ENCODE results near the gene PRAMEF1.
"Not testable (repeated sequence)": the region's sequence is repeated elsewhere in the genome, so short reads cannot be mapped to it uniquely, and the experiment has no call there.

PRAMEF1 gene

GRCh38 chr1:12791097-12791496 lies at the start of gene PRAMEF1:
PRAMEF1 (plus strand) TSS chr1:12791397; CDS start chr1:12793228, 1,831 bp downstream.
- not testable (repeated sequence) for H3K27ac ChIP-seq (ENCODE audit: low read depth, low read length); H3K4me3 ChIP-seq (ENCODE audit: low read length); H3K27me3 ChIP-seq (ENCODE audit: control insufficient read depth, low read length); H3K4me2 ChIP-seq (ENCODE audit: low read length); H3K36me3 ChIP-seq (ENCODE audit: control insufficient read depth, low read length); H4K20me1 ChIP-seq (ENCODE audit: control insufficient read depth, insufficient read depth, low read depth, low read length); H3K4me1 ChIP-seq (ENCODE audit: control insufficient read depth, low read length); H3K9me3 ChIP-seq (ENCODE audit: control insufficient read depth, insufficient read depth, low read length); H3K79me2 ChIP-seq (ENCODE audit: control insufficient read depth, low read length); H3F3A ChIP-seq (ENCODE audit: control insufficient read depth, insufficient read depth); H3K9me2 ChIP-seq (replicated peaks; ENCODE audit: control insufficient read depth, low read length)

GRCh38 chr1:12741946-12742345 lies 49.3 kb upstream of the PRAMEF1 start:
- Histone ChIP-seq H3K9me2 (replicated peaks; ENCODE audit: control insufficient read depth, low read length) (no peaks in the 10 kb centered on the region), H4K20me1 (ENCODE audit: control insufficient read depth, insufficient read depth, low read depth, low read length) (no peaks in the 10 kb centered on the region), H3K4me1 (ENCODE audit: control insufficient read depth, low read length) (no peaks in the 10 kb centered on the region), H3K27me3 (ENCODE audit: control insufficient read depth, low read length) (peaks cover 3% of the 10 kb centered on the region; the same call in 1 of the 2 replicates), H3K4me2 (ENCODE audit: low read length) (no peak overlapping the region), H3K4me3 (ENCODE audit: low read length) (no peak overlapping the region), H3K79me2 (ENCODE audit: control insufficient read depth, low read length) (no peaks in the 10 kb centered on the region), H3F3A (ENCODE audit: control insufficient read depth, insufficient read depth) (no peaks in the 10 kb centered on the region), H3K27ac (ENCODE audit: low read depth, low read length) (no peak overlapping the region), H3K36me3 (ENCODE audit: control insufficient read depth, low read length) (no peaks in the 10 kb centered on the region), H3K9me3 (ENCODE audit: control insufficient read depth, insufficient read depth, low read length) (no peaks in the 10 kb centered on the region)
- TF ChIP-seq CTCF (IDR thresholded peaks at IDR 0.05; ENCODE audit: low read depth, low read length, poor library complexity, severe bottlenecking) (no peak), EZH2phosphoT487 (IDR thresholded peaks at IDR 0.05; ENCODE audit: borderline replicate concordance, low read length) (no peak)

GRCh38 chr1:12745126-12745991 lies 45.8 kb upstream of the PRAMEF1 start:
- Histone ChIP-seq H3K27me3 (ENCODE audit: control insufficient read depth, low read length) (no peaks in the 10 kb centered on the region), H3F3A (ENCODE audit: control insufficient read depth, insufficient read depth) (no peaks in the 10 kb centered on the region), H3K79me2 (ENCODE audit: control insufficient read depth, low read length) (no peaks in the 10 kb centered on the region), H3K4me1 (ENCODE audit: control insufficient read depth, low read length) (no peaks in the 10 kb centered on the region), H3K4me3 (ENCODE audit: low read length) (no peak overlapping the region), H3K27ac (ENCODE audit: low read depth, low read length) (no peak overlapping the region), H3K9me2 (replicated peaks; ENCODE audit: control insufficient read depth, low read length) (no peaks in the 10 kb centered on the region), H3K4me2 (ENCODE audit: low read length) (no peak overlapping the region), H3K9me3 (ENCODE audit: control insufficient read depth, insufficient read depth, low read length) (no peaks in the 10 kb centered on the region), H3K36me3 (ENCODE audit: control insufficient read depth, low read length) (no peaks in the 10 kb centered on the region), H4K20me1 (ENCODE audit: control insufficient read depth, insufficient read depth, low read depth, low read length) (no peaks in the 10 kb centered on the region)
- no peak for TF ChIP-seq EZH2phosphoT487 (IDR thresholded peaks at IDR 0.05; ENCODE audit: borderline replicate concordance, low read length)
- no peak for TF ChIP-seq CTCF (IDR thresholded peaks at IDR 0.05; ENCODE audit: low read depth, low read length, poor library complexity, severe bottlenecking)

GRCh38 chr1:12745992-12746323 lies 45.2 kb upstream of the PRAMEF1 start, which contains the start of gene CFAP107:
CFAP107 (plus strand) TSS chr1:12746200; CDS start chr1:12746431, 231 bp downstream.
- Histone ChIP-seq H4K20me1 (ENCODE audit: control insufficient read depth, insufficient read depth, low read depth, low read length) (no peaks in the 10 kb centered on the region), H3K79me2 (ENCODE audit: control insufficient read depth, low read length) (no peaks in the 10 kb centered on the region), H3K27me3 (ENCODE audit: control insufficient read depth, low read length) (no peaks in the 10 kb centered on the region), H3K4me1 (ENCODE audit: control insufficient read depth, low read length) (no peaks in the 10 kb centered on the region), H3K9me2 (replicated peaks; ENCODE audit: control insufficient read depth, low read length) (no peaks in the 10 kb centered on the region), H3K36me3 (ENCODE audit: control insufficient read depth, low read length) (no peaks in the 10 kb centered on the region), H3K9me3 (ENCODE audit: control insufficient read depth, insufficient read depth, low read length) (no peaks in the 10 kb centered on the region), H3K27ac (ENCODE audit: low read depth, low read length) (no peak within 1 kb of the TSS), H3K4me3 (ENCODE audit: low read length) (no peak within 1 kb of the TSS), H3K4me2 (ENCODE audit: low read length) (no peak within 1 kb of the TSS), H3F3A (ENCODE audit: control insufficient read depth, insufficient read depth) (no peaks in the 10 kb centered on the region)
- no peak for TF ChIP-seq EZH2phosphoT487 (IDR thresholded peaks at IDR 0.05; ENCODE audit: borderline replicate concordance, low read length)
- no peak for TF ChIP-seq CTCF (IDR thresholded peaks at IDR 0.05; ENCODE audit: low read depth, low read length, poor library complexity, severe bottlenecking)
